Stimulated activated CD4-positive, alpha-beta T cell treated with anti-CD3 and anti-CD28 coated beads, Interleukin-2, amount 100 ng/mL, for 4 hours (primary cell): ENCODE measurements around the gene CALCOCO1.
"Not testable (repeated sequence)": the region's sequence is repeated elsewhere in the genome, so short reads cannot be mapped to it uniquely, and the experiment has no call there.

Experiments used
- DNase-seq: peaks from one replicate; pipeline ENCODE4 v3.0.0-alpha.2; 2020; ENCODE audit warnings: low read depth

The CALCOCO1 gene

DNA sequence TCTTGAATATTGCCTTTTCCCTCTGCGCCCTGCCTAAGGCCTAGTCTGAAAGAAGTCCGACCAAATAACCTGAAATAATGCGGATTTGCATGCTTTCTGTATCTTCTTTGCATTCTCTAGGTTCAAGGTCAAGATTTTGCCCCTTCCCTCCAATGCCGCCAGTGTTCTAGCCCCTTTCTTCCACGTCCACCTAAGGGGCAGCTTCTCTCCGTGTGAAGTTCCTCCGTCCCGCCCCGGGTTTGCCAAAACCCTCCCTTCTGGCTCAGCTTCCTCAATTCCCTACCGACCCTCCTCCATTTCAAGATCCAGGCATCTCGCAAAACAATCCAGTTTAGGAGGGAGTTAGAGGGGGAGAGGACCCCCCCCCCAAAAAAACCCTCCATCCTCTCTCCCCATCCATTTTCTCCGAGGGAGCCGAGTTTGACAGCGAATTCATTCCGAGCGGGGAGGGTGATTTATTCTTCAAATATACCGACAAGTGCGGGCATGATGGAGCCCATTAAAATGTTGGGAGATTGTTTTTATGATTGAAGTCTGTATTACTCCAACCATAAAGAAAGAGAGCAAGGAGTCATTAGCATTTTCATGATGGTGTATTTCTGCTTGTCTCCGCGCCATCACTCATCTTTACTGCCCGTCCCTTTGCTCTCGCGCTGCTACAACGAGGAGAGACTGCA, 30.5 kb downstream of the CALCOCO1 start:
- DNase-seq: no peak

DNA sequence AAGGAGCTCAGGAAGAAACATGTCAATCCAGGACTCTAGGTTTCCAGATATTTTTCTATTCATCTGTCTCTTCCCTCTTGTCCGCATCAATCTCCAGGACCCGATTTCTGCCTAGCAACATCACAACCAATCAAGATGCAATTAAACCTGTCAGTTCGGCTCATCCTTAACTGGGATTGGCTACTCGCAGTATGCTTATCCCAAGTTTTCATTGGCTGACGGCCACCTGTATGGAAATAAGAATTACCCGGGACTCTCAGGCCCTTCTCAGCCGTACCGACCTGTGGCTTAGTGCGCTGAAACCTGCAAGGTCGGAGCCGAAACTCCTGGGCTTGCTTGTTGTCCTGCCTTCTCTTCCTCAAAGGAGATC, 31.0 kb downstream of the CALCOCO1 start:
- no peak for DNase-seq

DNA sequence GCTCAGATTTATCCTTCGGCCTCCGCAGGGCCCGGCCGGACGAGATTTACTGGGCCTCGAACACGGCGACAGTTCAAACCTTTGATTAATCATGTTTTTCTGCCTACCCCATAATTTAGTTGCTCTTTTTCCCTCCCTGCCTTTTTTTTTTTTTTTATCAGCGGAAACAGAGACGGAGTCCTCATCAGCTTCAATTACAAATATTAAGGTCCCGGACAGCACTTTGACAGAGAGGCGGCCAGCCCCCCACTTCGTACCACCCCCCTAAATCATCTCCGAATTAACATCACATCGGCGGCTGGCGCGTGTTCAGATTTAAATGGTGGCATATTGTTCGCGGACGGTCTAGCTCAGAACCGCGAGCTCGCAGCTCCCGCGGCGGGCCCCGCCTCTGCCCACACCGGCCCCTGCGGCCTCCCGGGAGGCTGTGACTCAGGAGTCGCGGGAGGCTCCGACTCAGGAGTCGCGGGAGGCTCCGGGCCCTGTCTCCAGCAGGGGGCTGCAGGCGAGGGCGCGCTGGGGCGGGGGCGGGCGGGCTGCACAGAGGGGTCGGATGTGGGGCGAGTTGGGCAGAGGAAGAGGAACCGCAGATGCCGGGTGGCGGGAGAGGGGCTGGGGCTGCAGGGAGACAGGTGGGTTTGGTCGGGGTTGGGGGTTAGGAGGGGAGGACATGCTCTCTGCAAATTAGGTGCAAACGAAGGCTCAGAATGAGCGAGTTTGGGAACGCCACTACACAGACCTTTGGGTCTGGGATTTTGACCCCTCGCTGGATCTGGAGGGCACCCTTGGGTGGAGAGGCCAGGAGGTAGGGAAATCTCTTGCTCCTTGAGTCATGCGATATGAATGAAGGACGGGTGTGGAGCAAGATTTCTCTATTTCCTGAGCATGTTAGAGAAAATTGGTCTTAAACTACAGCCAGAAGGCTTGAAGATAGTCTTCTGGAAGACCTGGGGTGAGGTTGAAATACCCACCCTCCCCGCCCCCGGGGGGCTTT, 31.8 kb downstream of the CALCOCO1 start:
- DNase-seq: peak; percentile 22

DNA sequence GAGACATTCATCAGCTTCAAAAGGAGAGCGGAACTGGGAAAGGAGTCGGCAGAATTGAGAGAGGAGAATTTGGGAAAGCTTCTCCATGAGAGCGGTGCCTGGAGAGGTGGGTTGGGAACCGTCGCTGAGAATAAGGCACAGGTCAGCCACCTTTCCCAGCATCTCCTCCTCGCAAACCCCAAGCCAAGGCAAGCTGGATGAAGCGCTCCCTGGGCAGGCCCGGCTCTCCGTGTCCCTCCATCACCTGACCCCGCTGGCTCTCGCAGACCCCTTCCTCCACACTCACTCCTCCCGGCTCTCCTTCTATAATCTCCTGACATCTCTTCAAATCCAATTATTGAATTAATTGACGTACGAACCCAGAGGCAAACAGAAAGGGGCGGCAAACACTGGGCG, 32.5 kb downstream of the CALCOCO1 start:
- no peak for DNase-seq

DNA sequence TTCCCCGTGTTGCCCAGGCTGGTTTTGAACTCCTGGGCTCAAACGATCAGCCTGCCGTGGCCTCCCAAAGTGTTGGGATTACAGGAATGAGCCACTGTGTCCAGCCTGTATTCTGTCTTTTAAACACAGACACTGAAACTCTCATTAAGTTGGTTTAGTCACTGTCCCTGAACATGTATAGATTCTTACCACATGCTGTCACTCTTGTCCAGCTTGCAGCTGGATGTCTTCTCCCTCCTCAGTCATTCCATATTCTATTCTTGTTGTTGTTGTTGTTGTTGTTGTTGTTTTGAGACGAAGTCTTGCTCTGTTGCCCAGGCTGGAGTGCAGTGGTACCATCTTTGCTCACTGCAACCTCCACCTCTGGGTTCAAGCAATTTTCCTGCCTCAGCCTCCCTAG, 39.1 kb downstream of the CALCOCO1 start:
- no peak for DNase-seq

DNA sequence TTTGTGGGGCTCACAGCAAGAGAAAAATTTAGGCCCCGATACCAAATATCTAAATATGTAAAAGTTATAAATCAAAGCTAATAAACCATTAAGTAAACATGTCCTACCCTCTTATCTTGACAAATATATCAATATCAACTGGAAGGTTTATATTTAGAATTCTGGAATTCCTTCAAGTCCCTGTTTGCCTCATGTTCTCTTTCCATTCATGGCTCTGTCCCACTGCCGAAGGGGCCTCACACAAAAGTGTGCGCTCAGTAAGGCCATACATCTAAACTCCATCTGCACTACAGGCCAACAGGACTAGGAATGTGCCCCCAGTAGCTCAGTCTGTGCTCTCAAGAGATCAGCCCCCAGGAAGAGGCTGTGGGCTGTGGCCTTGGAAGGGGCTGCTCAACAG, 40.8 kb downstream of the CALCOCO1 start:
- DNase-seq: no peak

DNA sequence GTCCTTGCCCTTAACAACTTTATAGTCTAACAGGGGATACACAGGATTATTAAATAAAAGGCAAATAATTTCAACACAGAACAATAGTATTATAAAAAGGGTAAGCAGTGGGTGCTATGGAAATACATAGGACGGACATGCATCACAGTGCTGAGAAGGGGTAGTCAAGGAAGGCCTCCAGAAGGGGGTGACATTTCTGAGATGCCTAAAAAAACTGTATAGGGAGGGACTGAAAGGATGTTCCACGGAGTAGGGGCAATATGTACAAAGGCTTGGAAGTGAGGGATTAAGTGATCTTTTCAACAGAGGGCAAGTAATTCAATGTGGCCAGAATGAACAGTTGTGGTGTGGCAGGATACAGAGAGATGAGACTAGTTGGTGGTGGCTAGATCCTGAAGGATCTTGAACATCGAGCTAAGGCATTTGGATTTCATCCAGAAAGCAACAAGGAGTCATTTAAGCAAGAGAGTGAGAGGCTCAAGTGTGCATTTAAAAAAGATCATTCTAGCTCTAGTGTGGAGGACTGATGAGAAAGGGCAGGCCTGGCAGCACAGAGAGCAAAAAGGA, 42.5 kb downstream of the CALCOCO1 start:
- DNase-seq: no peak

DNA sequence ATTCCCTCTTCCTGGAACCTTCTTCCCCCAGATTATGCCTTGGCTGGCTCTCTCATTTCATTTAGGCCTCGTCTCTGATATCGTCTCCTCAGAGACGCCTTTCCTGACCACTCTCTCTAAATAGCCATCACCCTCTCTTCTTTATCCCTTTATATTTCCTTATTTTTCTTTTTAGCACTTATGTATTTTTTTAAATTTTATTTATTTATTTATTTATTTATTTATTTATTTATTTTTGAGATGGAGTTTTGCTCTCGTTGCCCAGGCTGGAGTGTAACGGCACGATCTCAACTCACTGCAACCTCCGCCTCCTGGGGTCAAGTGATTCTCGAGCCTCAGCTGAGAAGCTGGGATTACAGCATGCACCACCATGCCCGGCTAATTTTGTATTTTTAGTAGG, 43.3 kb downstream of the CALCOCO1 start:
- no peak for DNase-seq

DNA sequence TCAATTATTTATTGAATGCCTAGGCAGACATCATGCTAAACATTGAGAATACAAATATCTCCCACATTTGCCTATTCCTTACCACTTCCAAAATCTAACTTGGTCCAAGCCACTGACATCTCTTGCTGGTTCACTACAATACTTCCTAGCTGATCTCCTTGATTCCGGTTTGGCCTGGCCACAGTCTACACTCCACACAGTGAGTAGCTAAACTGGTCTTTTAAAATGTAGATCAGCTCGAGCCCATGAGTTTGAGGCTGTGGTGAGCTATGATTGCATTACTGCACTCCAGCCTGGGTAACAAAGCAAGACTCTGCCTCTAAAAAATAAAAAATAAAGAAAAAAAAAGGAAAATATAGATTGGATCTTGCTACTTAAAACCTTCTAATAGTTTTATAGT, 43.8 kb downstream of the CALCOCO1 start:
- no peak for DNase-seq

DNA sequence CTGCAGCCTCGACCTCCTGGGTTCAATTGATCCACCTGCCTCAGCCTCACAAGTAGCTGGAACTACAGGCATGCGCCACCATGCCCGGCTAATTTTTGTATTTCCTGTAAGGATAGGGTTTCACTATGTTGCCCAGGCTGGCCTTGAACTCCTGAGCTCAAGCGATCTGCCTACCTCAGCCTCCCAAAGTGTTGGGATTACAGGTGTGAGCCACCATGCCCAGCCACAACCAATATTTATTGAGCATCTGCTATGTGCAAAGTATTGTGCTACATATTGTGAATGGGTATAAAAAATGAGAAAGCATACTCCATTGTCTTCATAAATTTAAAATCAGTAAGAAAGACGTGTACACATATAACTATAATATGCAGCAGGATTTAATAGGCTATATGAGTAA, 47.2 kb downstream of the CALCOCO1 start:
- DNase-seq: not testable (repeated sequence)

DNA sequence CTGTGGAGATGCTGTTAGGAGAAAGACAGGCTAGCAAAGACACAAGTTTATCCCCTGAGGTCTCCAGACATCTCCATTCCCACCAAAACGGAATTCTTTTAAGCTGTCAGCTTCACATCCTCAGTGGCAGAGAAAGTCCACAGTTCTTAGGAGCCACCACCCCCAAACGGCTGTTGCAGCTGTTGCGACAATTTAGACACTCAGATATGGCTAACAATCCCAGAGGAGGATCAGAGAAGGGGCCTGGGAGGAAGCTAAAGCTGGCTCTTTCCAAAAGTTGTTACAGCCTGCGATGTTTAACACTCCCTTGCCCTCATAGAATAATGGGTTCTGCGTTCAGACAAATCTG, 49.5 kb downstream of the CALCOCO1 start:
- DNase-seq: no peak

DNA sequence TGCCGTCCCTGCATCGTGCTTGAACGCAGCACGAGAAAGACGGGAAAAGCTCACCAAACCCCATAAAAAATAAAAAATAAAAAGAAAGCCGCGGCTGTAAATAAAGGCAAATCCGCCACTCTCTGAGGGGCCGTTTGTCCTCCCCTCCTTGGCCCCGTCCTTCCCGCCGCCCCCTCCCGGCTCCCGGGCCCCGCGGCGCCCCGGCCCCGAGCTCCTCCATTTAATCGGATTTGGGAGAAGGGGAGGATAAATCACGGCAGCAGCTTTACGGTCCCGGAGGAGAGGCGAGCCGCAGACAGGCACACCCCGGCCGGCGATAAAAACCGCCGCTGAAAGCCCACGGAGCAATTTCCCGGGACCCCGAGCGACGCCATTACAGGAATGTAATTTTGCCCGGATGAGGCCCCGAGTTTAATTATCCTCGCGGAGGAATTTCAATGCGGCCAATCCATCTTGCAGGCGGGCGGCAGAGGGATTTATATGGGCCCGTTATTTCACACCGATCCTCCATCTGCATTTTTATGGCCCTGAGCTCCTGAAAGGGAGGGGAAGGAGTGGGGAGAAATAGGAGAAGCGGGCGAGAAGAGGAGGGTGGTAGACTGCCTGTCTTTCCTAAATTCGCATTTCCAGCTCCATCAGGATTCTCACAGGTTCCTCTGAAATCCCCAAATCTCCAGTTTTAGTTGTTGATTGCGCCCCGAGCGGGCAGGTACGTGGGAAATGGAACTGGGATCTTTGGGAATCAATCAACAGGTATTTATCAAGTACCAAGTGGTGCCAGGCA, 50.0 kb downstream of the CALCOCO1 start:
- no peak for DNase-seq

DNA sequence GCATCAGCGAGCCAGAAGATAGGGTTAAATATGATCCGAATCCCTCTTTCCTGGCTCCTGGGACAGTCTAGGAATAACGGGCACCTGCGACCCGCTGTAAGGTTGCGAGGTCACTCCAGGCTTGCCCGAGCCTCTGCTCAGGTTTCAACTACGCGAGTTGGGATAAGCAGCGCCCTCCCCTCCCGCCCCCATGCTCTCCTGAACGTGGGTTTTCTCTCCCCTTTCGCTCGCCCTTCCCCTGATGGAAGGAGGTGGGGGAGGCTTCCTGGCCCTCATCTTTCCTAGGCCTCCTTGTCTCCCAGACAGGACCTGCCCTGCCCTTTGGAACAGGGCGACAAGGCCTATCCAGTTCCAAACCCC, 50.6 kb downstream of the CALCOCO1 start:
- DNase-seq: no peak

DNA sequence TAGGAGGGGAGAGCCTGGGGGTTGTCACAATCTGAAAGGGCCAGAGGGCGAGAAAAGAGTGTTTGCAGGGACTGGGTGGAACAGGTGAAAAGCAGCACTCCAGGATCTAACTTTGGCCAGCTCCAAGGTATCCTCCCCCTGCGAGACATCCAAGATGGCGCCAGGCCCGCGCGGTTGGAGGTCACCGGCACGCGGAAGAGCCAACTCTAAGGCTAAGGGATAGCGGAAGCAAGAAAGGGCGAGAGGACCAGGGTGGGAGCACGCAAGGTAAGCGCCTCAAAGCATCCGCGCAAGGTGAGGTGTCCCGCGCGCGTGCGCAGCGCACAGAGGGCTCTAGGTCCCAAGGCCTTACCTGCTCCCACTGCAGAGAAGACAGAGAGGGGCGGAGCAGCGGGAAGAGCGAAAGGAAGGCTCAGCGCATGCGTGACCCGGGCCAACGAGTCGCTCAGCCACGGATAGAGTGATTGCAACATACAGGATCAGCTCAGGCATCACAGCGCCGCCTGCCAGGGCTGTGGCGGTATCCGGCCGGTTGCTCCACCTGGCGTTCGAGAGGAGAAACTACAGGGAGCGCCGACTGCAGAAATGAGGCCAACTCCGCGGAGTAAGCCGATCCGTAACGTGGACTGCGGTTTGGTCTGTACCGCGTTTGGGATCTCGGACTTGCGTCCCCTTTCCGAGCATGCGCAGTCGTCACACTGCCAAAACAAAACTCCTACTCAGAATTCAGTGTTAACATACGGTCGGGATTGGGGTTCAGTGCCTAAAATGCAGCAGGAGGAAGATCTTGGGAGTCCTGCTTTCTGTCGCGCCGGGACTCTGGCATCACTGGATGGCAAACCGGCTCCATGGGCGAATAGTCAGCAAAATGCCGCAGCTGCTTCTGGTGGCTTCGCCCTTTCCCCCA, 51.3 kb downstream of the CALCOCO1 start, which contains the start of gene ATP5MC2:
Gene ATP5MC2, minus strand, starts transcription at position 383 of the 907 bp plus-strand sequence. CDS start 3,469 bp downstream, outside the sequence.
- peak; percentile 96 for DNase-seq

DNA sequence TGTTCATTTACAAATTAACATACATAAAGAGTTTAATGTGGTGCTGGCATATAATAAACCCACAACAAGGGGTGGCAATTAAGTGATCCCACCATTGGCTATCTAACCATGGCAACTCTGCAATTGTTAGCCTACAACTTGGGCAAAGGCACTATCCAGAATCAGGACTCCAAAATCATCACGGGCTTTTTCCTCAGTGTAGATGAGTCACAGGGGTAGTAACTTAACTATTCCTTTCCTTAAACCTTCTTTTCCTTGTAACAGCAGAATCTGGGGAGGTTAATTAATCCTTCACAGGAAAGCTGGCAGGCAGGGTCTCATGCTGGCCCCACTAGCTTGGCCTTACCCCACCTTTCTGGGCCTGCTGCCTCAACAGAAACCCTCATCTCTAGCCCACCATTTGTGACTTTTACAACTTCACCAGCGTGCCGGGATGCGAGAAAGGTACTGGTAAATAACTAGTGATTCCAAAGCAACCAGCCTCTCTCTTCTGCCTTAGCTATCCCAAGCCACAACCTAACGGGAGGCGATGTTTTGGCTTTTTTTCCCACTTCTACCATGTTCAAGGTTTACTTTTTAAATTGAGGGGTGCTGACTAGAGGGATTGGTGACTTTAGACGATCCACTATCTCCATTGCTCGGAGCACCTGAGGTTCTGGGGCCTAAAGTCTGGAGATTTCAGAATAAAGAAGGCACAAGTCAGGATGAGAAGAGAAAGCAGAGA, 52.1 kb downstream of the CALCOCO1 start:
- no peak for DNase-seq

DNA sequence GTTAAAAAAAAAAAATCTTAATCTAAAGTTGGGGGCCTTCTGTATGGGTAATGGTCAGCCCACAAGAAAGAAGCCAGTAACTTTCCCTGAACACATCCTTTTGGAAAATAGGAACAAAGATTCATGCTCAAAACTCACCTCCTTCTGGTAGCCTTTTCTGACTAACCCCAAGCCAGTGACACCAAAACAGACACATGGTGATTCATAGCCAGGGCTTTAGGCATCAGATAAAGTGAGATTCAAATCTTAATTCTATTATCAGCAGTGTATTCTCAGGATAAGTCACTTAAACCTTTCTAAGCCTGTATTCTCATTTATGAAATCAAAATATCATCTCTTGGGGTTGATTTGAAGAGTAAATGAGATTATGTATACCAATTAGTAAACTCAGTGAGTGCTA, 56.3 kb downstream of the CALCOCO1 start:
- no peak for DNase-seq

DNA sequence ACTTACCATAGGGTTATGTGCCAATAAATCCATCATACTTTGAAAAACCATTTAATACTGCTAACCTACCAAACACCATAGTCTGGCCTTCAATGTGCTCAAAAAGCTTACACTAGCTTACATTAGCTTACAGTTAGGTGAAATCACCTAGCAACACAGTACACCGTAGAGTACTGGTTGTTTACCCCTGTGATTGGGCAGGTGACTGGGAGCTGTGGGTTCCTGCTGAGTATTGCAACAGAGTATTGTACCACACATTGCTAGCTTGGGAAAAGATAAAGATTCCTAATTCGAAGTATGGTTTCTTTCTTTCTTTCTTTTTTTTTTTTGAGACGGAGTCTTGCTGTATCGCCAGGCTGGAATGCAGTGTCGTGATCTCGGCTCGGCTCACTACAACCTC, 56.9 kb downstream of the CALCOCO1 start:
- DNase-seq: no peak

DNA sequence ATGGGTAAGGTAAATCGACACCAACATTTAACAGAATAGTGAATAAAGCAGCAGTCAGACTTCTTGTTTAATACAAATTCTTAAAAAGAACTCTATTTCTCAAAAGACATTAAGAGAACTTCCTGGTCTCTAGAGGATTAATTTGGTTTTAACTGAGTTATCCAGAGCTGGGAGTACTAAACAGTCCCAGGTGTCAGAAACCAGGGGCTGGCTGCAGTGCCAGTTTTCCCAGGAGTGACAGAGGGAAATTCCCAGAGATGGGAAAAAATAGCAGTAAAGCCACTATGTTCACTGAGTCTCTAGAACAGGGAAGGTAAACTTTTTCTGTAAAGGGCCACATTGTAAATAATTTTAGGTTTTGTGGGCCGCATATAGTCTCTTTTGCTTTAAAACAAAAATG, 60.2 kb downstream of the CALCOCO1 start:
- no peak for DNase-seq

DNA sequence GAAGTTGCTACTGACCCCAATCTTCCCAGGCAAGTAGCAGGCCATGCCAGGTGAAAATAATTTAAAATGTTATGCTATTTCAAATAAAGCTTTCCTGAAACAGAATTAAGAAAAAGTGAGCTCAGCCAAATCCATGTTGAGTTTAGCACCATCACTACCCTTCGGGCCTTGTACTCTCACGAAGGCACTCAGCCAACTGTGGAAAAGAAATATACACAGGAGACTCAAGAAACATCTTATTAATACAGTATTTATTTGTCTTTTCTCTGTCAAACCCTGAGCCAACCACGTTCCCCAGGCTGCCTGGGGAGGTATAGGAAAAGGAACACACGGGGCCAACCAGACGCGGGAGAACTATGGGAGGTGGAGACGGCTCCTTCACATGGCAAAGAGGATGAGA, 62.3 kb downstream of the CALCOCO1 start:
- no peak for DNase-seq

DNA sequence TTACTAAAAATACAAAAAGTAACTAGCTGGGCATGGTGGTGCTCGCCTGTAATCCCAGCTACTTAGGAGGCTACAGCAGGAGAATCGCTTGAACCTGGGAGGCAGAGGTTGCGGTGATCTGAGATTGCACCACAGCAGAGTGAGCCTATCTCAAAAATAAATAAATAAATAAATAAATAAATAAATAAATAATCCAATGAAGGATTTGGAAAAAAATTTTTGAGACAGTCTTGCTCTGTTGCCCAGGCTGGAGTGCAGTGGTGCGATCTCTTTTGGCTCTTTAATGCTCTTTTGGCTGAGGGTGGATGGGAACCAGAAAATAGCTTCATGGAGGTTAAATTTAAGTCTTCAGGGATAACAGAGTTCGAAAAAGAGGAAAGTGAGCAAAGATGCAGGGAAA, 63.1 kb downstream of the CALCOCO1 start:
- DNase-seq: no peak

DNA sequence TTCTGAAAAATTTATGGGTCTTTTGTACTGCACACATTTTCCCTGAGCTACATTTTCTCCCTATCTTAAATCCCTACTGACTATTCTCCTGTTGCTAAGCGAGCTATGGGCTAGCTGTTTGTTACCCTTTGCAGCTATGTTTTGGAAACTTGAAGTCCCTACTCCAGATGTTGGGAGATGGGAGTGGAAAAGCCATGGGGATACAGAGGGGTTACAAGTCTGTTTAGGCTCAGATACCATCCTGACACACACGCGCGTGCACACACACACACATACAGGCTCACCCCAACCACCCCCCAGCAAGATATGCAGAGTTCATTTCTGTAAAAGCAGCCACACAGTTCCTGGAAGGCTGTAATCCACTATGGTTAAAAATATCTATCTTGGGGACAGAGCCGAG, 67.2 kb downstream of the CALCOCO1 start:
- no peak for DNase-seq
